Measurements from ENCODE around the gene C2CD5.

- TF ChIP-seq CTCF (IDR thresholded peaks at IDR 0.05) (no peak), ZFX (IDR thresholded peaks at IDR 0.05; ENCODE audit: borderline replicate concordance) (no peak)
Observed at GRCh38 chr12:22477894-22478287, 66.5 kb downstream of the C2CD5 start.
